Epithelial cell of esophagus (primary cell): ENCODE results near the gene MARCHF11.

Experiments used
- DNase-seq: peaks from one replicate; pipeline ENCODE4 v3.0.0; 2010; ENCODE audit warnings: low read depth
- H3K4me3 ChIP-seq: 2 replicates; pipeline ENCODE4 v1.5.1; 2011; ENCODE audit warnings: mild to moderate bottlenecking, low read length, control low read depth
- CTCF ChIP-seq: IDR thresholded peaks from 2 replicates; pipeline ENCODE4 v1.5.1; 2011; ENCODE audit warnings: low read depth, mild to moderate bottlenecking, low read length, control low read depth, inconsistent platforms; ENCODE audit not compliant: insufficient read depth; ENCODE audit errors: missing control alignments

MARCHF11 gene

GRCh38 chr5:16028708-16029107 is 150.9 kb downstream of the MARCHF11 start:
- no peak for TF ChIP-seq CTCF
- no peak for DNase-seq

GRCh38 chr5:16025681-16026080 is 153.9 kb downstream of the MARCHF11 start:
- TF ChIP-seq CTCF: no peak
- DNase-seq: no peak
- no peak overlapping the region for H3K4me3 ChIP-seq

More at GRCh38 chr5:16028708-16029107, 150.9 kb downstream of the MARCHF11 start:
- no peak overlapping the region for H3K4me3 ChIP-seq

- DNase-seq: no peak
- no peak for TF ChIP-seq CTCF
- no peak overlapping the region for H3K4me3 ChIP-seq
Observed at GRCh38 chr5:16018970-16019369, 160.6 kb downstream of the MARCHF11 start.

- TF ChIP-seq CTCF: no peak
- no peak for DNase-seq
- H3K4me3 ChIP-seq: no peak overlapping the region
Observed at GRCh38 chr5:16017720-16018119, 161.9 kb downstream of the MARCHF11 start.
